Stimulated activated CD4-positive, alpha-beta T cell treated with anti-CD3 and anti-CD28 coated beads, Interleukin-2, amount 100 ng/mL, for 4 hours (primary cell): ENCODE data around the gene DIP2C.

Experiments
- DNase-seq: peaks from one replicate; pipeline ENCODE4 v3.0.0-alpha.2; 2020; ENCODE audit warnings: low read depth

The DIP2C gene

DNA sequence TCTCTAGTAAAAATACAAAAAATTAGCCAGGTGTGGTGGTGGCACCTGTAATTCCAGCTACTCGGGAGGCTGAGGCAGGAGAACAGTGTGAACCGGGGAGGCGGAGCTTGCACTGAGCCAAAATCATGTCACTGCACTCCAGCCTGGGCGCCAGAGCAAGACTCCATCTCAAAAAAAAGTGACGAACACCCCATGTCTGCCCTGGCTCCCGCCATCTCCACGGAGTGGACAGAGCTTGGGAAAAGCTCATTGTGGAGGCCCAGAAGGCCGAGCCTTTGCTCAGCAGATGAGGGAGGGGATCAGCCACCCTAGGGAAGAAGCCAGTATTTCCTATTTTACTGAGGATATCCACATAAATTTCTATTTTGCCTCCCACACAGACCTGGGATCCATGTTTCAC is 136.8 kb downstream of the DIP2C start:
- no peak for DNase-seq

DNA sequence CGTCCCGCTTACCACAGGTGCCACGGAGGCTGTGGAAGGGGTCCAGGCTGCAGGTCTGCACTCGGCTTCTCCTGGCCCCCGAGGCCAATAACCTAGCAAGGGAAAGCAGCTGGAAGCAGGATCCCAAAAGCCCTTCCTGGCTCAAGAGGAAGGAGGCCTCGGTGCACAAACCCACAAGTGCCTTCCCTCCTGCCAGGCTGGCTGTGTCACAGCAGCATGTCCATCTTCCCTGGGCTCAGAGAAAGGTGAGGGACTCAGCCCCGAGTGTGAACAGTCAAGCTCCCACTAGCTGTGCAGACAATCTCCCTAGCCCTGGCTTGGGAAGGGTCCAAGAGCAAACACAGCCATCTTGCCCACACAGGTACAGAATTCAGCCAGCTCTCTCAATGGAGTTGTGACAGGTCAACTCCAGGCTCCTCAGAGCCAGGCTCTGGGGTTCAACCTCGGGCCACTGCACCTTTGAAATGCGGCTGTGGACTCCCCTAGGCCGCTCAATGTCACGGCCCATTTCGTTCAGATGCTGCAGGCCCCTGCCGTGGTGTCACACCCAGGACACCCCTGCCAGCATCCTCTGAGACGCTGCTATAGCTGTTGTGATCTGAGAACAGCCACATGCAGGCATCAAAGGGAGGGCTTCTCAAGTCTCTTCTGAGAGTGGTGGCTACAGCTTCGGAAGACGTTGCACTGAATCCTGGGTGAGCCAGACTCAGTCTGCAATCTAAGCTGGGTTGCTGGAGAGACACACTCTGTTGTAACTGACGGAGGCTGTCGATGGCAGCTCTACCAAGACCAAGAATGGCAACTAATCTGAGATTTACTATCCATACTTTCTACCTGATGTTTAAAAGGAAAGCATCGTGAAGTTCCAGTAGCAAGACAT is 137.9 kb downstream of the DIP2C start:
- no peak for DNase-seq

DNA sequence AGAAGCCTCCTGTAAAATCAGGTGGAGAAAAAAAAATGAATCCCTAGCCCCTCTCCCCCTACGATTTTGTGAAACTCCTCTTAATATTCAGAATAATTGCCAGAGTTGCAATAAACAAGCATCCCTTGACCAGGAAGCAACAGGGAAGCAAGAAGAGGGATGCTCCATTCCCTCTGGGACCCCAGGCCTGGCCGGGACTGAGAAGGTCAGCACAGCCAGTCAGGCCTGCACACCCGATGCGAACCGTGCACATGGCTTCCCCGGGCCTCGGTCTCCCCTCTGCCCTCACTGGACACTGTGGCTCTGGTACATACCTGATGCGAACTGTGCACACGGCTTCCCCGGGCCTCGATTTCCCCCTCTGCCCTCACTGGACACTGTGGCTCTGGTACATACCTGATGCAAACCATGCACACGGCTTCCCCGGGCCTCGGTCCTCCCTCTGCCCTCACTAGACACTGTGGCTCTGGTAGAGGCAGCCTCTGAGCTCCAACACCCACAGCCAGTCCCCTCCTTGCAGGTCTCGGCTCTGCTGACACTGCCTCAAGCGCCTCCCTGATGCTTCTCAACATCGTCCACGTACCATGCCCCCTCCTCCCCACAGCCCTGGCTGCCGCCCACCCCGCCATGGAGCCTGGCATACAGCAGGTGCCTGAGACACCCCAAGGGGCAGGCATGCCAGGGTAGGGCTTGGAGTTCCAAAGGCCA is 138.6 kb downstream of the DIP2C start:
- no peak for DNase-seq

DNA sequence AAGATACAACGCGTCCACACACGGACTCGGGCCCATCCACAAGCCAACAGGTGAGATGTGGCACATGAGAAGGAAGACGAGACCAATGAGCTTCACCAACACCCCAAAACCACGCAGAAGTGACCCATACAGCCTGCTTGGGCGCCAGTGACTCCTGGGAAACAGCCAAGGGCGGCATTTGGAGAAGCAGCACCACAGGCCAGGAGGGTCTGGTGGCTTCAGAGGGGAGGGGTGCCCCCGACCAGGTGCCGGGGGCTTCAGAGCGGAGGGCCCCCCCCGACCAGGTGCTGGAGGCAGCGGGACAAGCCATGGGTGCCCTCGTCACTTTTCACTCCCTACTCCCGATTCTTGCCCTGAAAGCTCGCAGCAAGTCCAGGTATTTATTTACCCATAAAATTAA is 140.1 kb downstream of the DIP2C start:
- no peak for DNase-seq

GRCh38 chr10:548238-548901 is 141.1 kb downstream of the DIP2C start:
- DNase-seq, result no peak

GRCh38 chr10:547591-548081 is 141.8 kb downstream of the DIP2C start:
- no peak for DNase-seq

DNA sequence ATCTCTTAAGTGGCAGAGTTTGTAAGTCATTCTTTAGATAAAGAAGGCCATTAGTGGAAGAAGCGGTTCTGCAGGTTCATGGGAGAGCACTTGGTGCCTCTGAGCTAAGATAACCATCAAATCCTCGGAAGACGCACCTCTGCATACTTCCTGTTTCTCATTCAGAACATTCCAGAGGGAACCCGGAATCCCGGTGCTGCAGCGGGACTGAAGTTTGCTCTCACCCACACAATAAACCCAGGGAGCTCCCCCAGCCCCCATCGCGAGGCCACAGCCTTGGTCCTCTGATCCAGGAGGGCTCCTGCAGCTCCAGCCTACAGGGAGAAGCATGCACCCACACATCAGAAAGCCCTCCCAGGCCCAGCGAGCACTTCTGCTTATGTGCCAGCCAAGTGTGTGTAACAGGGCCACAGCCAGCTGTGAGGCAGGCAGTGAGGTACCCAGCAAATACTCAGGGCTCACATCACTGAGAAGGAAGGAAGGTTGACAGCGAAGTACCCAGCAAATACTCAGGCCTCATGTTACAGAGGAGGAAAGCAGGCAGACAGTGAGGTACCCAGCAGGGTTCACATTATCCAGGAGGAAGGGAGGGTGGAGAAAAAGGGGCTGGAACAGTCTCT is 142.4 kb downstream of the DIP2C start:
- DNase-seq, result no peak

DNA sequence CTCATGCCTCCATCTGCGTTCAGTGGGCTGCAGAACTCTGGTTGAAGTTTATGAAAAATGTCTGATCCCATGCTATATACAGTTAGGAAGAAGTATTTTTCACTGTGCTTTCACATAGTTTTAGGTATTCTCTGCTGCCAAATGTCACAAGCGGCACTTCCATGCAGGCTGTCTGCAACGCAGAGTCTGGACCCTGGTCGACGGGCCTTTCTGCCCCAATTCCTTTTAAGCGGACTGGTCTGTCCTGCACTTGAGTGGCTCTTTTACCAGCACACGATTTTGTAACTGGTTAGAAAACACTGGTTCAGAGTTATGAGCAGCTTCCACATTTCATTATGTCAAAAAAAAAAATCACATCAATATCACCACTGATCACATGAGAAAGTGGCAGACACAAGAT is 143.0 kb downstream of the DIP2C start:
- DNase-seq, result no peak

DNA sequence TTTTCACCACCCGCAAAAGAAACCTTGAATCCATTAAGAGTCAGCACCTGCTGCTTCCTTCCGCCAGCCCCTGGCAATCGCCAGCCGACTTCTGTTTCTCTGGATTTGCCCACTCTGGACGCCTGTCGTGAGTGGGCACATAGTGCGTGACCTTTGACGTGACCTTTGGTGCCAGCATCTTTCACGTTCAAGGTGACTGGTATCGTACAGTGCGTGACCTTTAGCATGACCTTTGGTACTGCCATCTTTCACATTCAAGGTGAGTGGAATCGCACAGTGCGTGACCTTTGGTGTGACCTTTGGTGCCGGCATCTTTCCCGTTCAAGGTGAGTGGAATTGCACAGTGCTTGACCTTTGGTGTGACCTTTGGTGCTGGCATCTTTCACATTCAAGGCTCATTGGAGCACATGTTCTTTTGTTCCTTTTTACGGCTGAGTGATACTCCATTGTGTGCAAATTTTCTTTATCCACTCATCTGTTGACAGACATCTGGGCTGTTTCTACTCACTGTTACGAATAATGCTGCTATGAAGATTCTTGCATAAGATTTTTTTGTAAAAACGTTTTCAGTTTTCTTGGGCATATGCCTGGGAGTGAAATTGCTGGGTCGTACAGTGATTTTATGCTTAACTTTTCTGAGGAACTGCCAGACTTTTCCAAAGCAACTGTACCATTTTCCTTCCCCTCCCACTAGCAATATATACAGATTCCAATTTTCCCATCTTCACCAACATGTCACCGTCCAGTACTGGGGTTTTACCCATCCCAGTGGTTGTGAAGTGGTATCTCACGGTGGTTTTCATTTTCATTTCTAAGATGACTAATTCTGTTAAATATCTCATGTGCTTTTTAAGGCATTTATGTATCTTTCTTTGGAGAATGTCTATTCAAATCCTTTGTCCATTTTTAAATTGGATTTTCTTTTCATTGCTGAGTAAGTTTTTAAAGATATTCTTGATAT is 145.3 kb downstream of the DIP2C start:
- DNase-seq, result no peak

- DNase-seq, result no peak
These were observed 146.3 kb downstream of the DIP2C start for GRCh38 chr10:543131-543530.

- no peak for DNase-seq
These were observed 147.6 kb downstream of the DIP2C start for GRCh38 chr10:541750-542371.

GRCh38 chr10:541041-541440 is 148.4 kb downstream of the DIP2C start:
- DNase-seq, result no peak

- no peak for DNase-seq
These were observed 150.6 kb downstream of the DIP2C start for GRCh38 chr10:538895-539294.

GRCh38 chr10:536935-537334 is 152.5 kb downstream of the DIP2C start:
- no peak for DNase-seq

DNA sequence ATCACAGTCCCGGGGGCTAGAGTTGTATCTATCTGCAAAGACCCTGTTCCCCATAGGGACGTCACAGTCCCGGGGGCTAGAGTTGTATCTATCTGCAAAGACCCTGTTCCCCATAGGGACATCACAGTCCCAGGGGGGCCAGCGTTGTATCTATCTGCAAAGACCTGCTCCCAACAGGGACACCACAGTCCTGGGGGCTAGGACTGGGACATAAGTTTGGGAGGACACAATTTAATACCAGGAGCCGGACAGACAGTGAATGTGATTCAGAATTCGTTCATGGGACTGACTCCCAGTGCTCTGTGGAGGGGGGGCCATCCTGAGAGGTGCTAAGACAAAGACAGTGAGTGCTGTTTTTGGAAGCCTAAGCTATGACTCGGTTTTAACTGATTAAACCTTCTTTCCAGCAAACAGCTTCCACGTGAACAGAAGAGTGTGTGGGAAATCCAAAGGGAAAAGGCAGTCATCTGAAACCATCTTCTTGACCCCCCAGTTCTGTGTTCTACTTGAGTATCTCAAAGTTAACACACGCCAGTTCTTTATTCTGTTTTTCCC is 153.0 kb downstream of the DIP2C start:
- DNase-seq, result no peak

DNA sequence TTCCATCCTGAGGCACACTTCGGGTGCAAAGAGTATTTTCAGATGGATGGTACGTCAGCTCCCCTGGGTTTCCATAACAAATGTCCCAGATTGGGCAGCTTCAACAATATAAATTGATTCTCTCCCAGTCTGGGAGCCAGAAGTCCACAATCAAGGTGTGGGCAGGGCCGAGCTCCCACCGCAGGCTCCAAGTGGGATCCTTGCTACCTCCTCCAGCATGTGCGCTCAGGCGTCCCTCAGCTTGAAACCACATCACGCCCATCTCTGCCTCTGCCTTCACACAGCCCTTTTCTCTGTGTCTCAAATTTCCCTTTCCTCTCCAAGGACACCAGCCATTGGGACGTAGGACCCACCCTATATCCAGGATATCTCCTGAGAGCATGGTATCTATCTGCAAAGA is 153.5 kb downstream of the DIP2C start:
- no peak for DNase-seq

- no peak for DNase-seq
These were observed 154.4 kb downstream of the DIP2C start for GRCh38 chr10:535051-535450.

- DNase-seq, result no peak
These were observed 155.4 kb downstream of the DIP2C start for GRCh38 chr10:534047-534566.

DNA sequence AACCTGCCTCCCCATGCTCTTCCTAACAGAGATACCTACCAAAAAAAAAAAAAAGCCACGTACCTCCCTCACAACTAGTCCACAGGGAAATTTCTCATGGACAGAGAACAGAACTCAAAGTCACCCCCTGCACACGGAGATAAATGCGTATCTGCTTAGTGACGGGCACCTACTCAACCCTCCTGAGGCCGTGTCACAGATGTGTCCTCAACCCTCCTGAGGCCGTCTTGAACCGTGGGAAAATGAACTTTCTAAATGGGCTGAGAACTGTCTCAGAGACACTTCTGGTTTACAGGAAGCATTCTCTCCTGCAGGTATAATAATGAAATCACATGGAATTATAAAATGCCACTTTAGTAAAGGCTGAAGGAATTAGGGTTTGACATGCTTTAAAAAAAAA is 155.9 kb downstream of the DIP2C start:
- DNase-seq, result no peak

- no peak for DNase-seq
These were observed 156.3 kb downstream of the DIP2C start for GRCh38 chr10:533186-533585.
